ENCODE data around the gene NSUN6. TPM values are rescaled to one million over a fixed set of nuclear protein-coding genes. Genes with fewer than 3 reads are reported as not detected.

NSUN6 gene
- total RNA-seq (2014; rRNA removed; shearing (Covaris generic)): 11.8 and 13.7 TPM in 2 replicates

GRCh38 chr10:18651324-18652007 lies at the start of gene NSUN6:
Gene NSUN6, minus strand, starts transcription at chr10:18651587. Its CDS starts 384 bp downstream, at chr10:18651203.

GRCh38 chr10:18659125-18659818 lies 7.9 kb upstream of the NSUN6 start, which contains the start of gene ARL5B:
Gene ARL5B, plus strand, starts transcription at chr10:18659431. Its CDS starts 207 bp downstream, at chr10:18659638.

Other genes starting within 250 kb of the NSUN6 start
- gene ARL5B, start 7.8 kb upstream of the NSUN6 start, total RNA-seq (2014; rRNA removed; shearing (Covaris generic)): 9.6 and 10.5 TPM in 2 replicates

Data from A375 (cell line).